Gastrocnemius medialis (tissue), 4 donors: ENCODE data around the gene USH1G. TPM values are rescaled to one million over a fixed set of nuclear protein-coding genes. Genes with fewer than 3 reads are reported as not detected.
A peak's percentile ranks its signal among the peaks of the same experiment; 100 is the strongest.

Experiments used
- ATAC-seq, 2 donors: fragments of 150-250 bp; one replicate each; pipeline ENCODE4 v1.9.1; 2016
- DNase-seq, 2 donors: peaks; one replicate each; pipeline ENCODE4 v3.0.0-alpha.2; 2019
- H3K27ac ChIP-seq, 4 donors: fragments of 200-600 bp; sonication (generic); 1 replicate in 1 of 4; 2 replicates in 3 of 4; pipeline ENCODE4 v1.5.1; 2016 to 2018; ENCODE audit warnings: mild to moderate bottlenecking in 2 of 4, moderate library complexity in 1 of 4
- H3K27me3 ChIP-seq, 3 donors: fragments of 200-600 bp; sonication (generic) in 2 of 3; 1 replicate in 1 of 3; 2 replicates in 2 of 3; pipeline versions ENCODE4 v1.5.1 to v1.6.0; 2016 to 2019; ENCODE audit warnings: mild to moderate bottlenecking in 1 of 3, moderate library complexity in 1 of 3
- H3K36me3 ChIP-seq, 2 donors: fragments of 200-600 bp; sonication (generic) in 1 of 2; one replicate each; pipeline ENCODE4 v1.5.1; 2017 to 2018
- H3K4me1 ChIP-seq, 2 donors: fragments of 200-600 bp; sonication (generic) in 1 of 2; one replicate each; pipeline ENCODE4 v1.5.1; 2016 to 2017; ENCODE audit warnings: mild to moderate bottlenecking in 2 of 2
- H3K4me3 ChIP-seq, 4 donors: fragments of 200-600 bp; sonication (generic) in 3 of 4; 1 replicate in 1 of 4; 2 replicates in 3 of 4; pipeline ENCODE4 v1.5.1; 2016 to 2019; ENCODE audit warnings: mild to moderate bottlenecking in 2 of 4
- H3K9me3 ChIP-seq, 3 donors: fragments of 200-600 bp; sonication (generic) in 2 of 3; 1 replicate in 1 of 3; 2 replicates in 2 of 3; pipeline ENCODE4 v1.5.1; 2016 to 2019
- CTCF ChIP-seq, 5 experiments: fragments of 450-650 bp in 3 of 5; fragments of 200-600 bp in 2 of 5; sonication (generic) in 2 of 5; IDR thresholded peaks in 4 of 5; conservative IDR thresholded peaks in 1 of 5; 1 replicate in 4 of 5; 2 replicates in 1 of 5; pipeline ENCODE4 v1.5.1; 2016 to 2019; ENCODE audit warnings: antibody characterized with exemption in 5 of 5, mild to moderate bottlenecking in 3 of 5, moderate library complexity in 3 of 5
- POLR2A ChIP-seq, 2 donors: fragments of 450-650 bp; IDR thresholded peaks; one replicate each; pipeline ENCODE4 v1.6.1; 2017; ENCODE audit warnings: antibody characterized with exemption in 2 of 2, mild to moderate bottlenecking in 2 of 2, moderate library complexity in 2 of 2
- in situ Hi-C, 4 donors: fragments of 200-750 bp; cut with MboI; loops; one replicate each; pipeline versions ENCODE4 v1.15.0 to v1.8.0; 2017; ENCODE audit warnings: low sequenced_read_pairs in 4 of 4
- intact Hi-C: fragments of 100-400 bp; cut with DNase I; formaldehyde crosslinking; loops from one replicate; pipeline ENCODE4 v1.15.1; 2023; ENCODE audit warnings: low total_unique reads
- total RNA-seq, 4 donors: library from RNA; depleted of rRNA; stranded (reverse); fragments of >200 nt; gene quantifications; one replicate each; pipeline versions ENCODE4 v1.1.0 to v1.2.3, GENCODE V29; 2016

Gene USH1G
- total RNA-seq, 4 donors from 2014 or later = not detected

- no peak for DNase-seq
- Histone ChIP-seq H3K27me3 (peaks cover 41 to 53% (median 43%) of the 10 kb centered on the region in 3 donors), H3K27ac (no peak overlapping the region), H3K36me3 (no peaks in the 10 kb centered on the region), H3K9me3 (no peaks in the 10 kb centered on the region), H3K4me3 (no peak overlapping the region), H3K4me1 (peaks cover 0 to 3% of the 10 kb centered on the region in 2 donors)
- TF ChIP-seq CTCF (IDR thresholded peaks at IDR 0.05 in 4 of 5, conservative IDR thresholded peaks at IDR 0.05 in 1 of 5) (no peak), POLR2A (IDR thresholded peaks at IDR 0.05) (no peak)
- in situ Hi-C loops (no loop called here), intact Hi-C loops (no loop called here)
- ATAC-seq = no peak
These were observed 5.7 kb upstream of the USH1G start for GRCh38 chr17:74928786-74929185.

- intact Hi-C loops = no loop called here
- no peak for ATAC-seq
- no peak overlapping the region for H3K4me3 ChIP-seq
These were observed 2.2 kb upstream of the USH1G start for GRCh38 chr17:74925242-74925641.

GRCh38 chr17:74924250-74924948 lies 1.3 kb upstream of the USH1G start, which contains the start of gene OTOP2:
Gene OTOP2, plus strand, starts transcription at chr17:74924273. Its CDS starts 360 bp downstream, at chr17:74924633.
- intact Hi-C loops (no loop called here), in situ Hi-C loops (no loop called here)
- Histone ChIP-seq H3K27ac (no peak within 1 kb of the TSS), H3K4me3 (peak within 1 kb of the TSS; percentile 10 to 54 (median 42)), H3K27me3 (peaks cover 49 to 58% (median 56%) of the 10 kb centered on the region in 3 donors), H3K9me3 (no peaks in the 10 kb centered on the region), H3K36me3 (no peaks in the 10 kb centered on the region), H3K4me1 (peaks cover 0 to 14% of the 10 kb centered on the region in 2 donors)
- DNase-seq (peak; percentile 12 to 20), ATAC-seq (no peak)
- no peak for TF ChIP-seq POLR2A (IDR thresholded peaks at IDR 0.05)
- no peak for TF ChIP-seq CTCF (IDR thresholded peaks at IDR 0.05 in 4 of 5, conservative IDR thresholded peaks at IDR 0.05 in 1 of 5)

More at GRCh38 chr17:74925242-74925641, 2.2 kb upstream of the USH1G start:
- DNase-seq = no peak
- in situ Hi-C loops = no loop called here
- Histone ChIP-seq H3K36me3 (no peaks in the 10 kb centered on the region), H3K27ac (no peak overlapping the region), H3K4me1 (peaks cover 0 to 14% of the 10 kb centered on the region in 2 donors), H3K9me3 (no peaks in the 10 kb centered on the region), H3K27me3 (peaks cover 49 to 58% (median 56%) of the 10 kb centered on the region in 3 donors)
- no peak for TF ChIP-seq POLR2A (IDR thresholded peaks at IDR 0.05)
- TF ChIP-seq CTCF (IDR thresholded peaks at IDR 0.05 in 4 of 5, conservative IDR thresholded peaks at IDR 0.05 in 1 of 5) = no peak

GRCh38 chr17:74923538-74924249 lies 639 bp upstream of the USH1G start:
- H3K27me3 ChIP-seq = peaks cover 49 to 58% (median 56%) of the 10 kb centered on the region in 3 donors
- ATAC-seq (peak in 1 of 2 donors; percentile 73), DNase-seq (peak; percentile 14 to 24)
- TF ChIP-seq POLR2A (IDR thresholded peaks at IDR 0.05) (no peak), CTCF (IDR thresholded peaks at IDR 0.05 in 4 of 5, conservative IDR thresholded peaks at IDR 0.05 in 1 of 5) (peak in 4 of 5 experiments; percentile 39 to 78 (median 62))
- H3K4me3 ChIP-seq = peak overlapping the region; percentile 10 to 54 (median 42)
- no peaks in the 10 kb centered on the region for H3K36me3 ChIP-seq
- peaks cover 0 to 14% of the 10 kb centered on the region in 2 donors for H3K4me1 ChIP-seq
- H3K27ac ChIP-seq = no peak overlapping the region
- intact Hi-C loops (loop anchor here (1.0 kb wide), 1 partner anchor 35 kb away; no protein-coding TSS in a partner anchor), in situ Hi-C loops (no loop called here)
- no peaks in the 10 kb centered on the region for H3K9me3 ChIP-seq
